MG63 (cell line): ENCODE results near the gene HGF. TPM values are rescaled to one million over a fixed set of nuclear protein-coding genes. Genes with fewer than 3 reads are reported as not detected.
"Not testable (repeated sequence)": the region's sequence is repeated elsewhere in the genome, so short reads cannot be mapped to it uniquely, and the experiment has no call there.

ENCODE experiments used
- DNase-seq: peaks from one replicate; pipeline ENCODE4 v3.0.0-alpha.2; 2020
- H3K27me3 ChIP-seq: fragments of 250-450 bp; sonication (Bioruptor Pico); 2 replicates; pipeline ENCODE4 v1.5.1; 2020; ENCODE audit warnings: mild to moderate bottlenecking, moderate library complexity
- H3K36me3 ChIP-seq: fragments of 250-450 bp; sonication (Bioruptor Pico); 2 replicates; pipeline ENCODE4 v1.5.1; 2020; ENCODE audit warnings: mild to moderate bottlenecking, moderate library complexity
- H3K4me3 ChIP-seq: fragments of 250-450 bp; sonication (Bioruptor Pico); 2 replicates; pipeline ENCODE4 v1.5.1; 2020; ENCODE audit warnings: mild to moderate bottlenecking, moderate library complexity
- H3K9me3 ChIP-seq: fragments of 250-450 bp; sonication (Bioruptor Pico); 2 replicates; pipeline ENCODE4 v1.5.1; 2020; ENCODE audit warnings: mild to moderate bottlenecking, moderate library complexity
- total RNA-seq: library from RNA; depleted of rRNA; stranded (reverse); fragments of >200 nt; shearing (Covaris generic); gene quantifications from 2 replicates; pipeline ENCODE4 v1.2.3, GENCODE V29; 2014; ENCODE audit warnings: low replicate concordance; rRNA removed

Gene HGF
- 41.0 and 50.8 TPM in 2 replicates for total RNA-seq

DNA sequence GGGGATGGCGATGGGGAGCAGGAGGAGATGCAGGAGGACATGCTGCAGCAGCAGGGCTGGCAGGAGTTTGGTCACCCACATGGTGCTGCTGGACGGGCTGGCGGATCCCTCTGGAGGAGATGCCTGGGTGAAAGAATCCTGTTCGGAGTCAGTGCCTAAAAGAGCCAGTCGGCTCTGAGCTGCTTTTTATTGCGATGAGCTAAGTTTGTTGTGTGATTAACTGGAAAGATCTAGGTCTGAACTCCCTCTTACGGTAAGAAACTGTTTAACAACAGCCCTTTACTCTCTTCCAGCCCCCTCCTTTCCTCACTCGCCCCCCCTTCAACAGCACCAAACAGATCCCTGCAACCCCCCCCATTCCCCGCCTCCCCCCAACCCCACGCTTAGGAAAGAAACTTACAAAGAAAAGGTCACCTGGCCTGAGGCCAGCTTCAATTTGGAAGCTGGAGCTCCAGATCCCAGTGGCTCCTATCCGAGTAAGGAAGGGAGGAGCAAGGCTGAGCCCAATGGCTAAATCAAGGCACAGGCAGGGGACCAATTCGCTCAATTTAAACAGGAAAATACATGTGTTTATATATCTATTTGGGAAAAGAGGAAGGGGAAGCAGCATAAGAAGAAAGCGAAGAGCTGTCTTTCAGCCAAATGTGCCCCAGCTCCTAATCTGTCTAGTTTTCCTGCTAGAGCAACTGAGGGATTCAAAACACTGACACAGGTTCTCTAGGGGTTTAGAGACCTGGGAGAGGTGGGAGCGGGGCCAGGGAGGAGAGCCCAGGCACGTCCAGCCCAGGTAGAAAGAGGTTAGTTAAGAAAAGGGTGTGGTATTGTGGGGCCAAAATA lies at the start of gene HGF:
Gene HGF (minus strand): TSS at position 157 of the 837 bp plus-strand sequence. CDS start 76 bp downstream, at position 81.
- H3K36me3 ChIP-seq, result peaks cover 7% of the 10 kb centered on the region
- H3K9me3 ChIP-seq, result no peaks in the 10 kb centered on the region
- no peaks in the 10 kb centered on the region for H3K27me3 ChIP-seq
- peak; percentile 75 for DNase-seq
- peak within 1 kb of the TSS; percentile 60 for H3K4me3 ChIP-seq

DNA sequence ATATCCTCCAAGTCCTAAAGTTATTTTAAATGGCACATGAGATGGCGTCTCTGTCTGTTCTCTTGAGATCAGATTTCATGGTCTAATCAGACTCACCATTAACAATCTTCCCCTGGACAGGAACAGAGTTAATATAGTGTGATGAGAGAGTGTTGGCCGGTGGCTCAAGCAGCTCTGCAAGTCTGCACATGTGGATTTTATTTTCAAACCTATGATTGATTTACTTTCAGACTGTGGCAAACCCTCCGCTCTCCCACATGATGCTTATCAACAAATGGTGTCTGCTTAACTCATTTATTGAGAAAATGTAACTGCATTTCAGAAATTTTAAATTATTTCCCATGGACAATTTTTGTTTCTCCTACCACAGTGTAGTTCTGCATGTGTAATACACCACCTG lies 46.5 kb upstream of the HGF start:
- no peak for DNase-seq
- Histone ChIP-seq H3K36me3 (no peaks in the 10 kb centered on the region), H3K9me3 (no peaks in the 10 kb centered on the region), H3K27me3 (no peaks in the 10 kb centered on the region), H3K4me3 (no peak overlapping the region)

DNA sequence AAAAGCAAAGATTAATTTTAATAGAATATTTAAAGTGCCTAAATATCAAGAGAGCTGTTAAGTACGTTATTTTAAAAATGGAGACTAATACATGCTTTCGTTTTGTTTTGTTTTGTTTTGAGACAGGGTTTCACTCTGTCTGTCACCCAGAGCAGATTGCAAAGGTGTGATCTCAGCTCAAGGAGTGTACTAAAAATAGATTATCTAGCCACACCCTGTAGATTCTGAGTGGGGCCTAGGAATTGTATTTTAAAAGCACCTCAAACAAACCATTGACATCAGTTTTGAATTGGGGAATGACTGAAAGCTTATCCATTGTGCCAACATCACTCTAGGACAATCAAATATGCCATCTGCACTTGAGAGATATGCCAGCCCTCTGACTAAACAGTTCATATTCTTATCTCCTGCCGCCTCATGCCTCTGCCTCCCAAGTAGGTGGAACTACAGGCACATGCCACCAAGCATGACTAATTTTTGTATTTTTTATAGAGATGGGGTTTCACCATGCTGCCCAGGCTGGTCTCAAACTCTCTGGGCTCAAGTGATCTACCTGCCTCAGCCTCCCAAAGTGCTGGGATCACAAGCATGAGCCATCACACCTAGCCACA lies 43.1 kb upstream of the HGF start:
- not testable (repeated sequence) for H3K9me3 ChIP-seq, DNase-seq

DNA sequence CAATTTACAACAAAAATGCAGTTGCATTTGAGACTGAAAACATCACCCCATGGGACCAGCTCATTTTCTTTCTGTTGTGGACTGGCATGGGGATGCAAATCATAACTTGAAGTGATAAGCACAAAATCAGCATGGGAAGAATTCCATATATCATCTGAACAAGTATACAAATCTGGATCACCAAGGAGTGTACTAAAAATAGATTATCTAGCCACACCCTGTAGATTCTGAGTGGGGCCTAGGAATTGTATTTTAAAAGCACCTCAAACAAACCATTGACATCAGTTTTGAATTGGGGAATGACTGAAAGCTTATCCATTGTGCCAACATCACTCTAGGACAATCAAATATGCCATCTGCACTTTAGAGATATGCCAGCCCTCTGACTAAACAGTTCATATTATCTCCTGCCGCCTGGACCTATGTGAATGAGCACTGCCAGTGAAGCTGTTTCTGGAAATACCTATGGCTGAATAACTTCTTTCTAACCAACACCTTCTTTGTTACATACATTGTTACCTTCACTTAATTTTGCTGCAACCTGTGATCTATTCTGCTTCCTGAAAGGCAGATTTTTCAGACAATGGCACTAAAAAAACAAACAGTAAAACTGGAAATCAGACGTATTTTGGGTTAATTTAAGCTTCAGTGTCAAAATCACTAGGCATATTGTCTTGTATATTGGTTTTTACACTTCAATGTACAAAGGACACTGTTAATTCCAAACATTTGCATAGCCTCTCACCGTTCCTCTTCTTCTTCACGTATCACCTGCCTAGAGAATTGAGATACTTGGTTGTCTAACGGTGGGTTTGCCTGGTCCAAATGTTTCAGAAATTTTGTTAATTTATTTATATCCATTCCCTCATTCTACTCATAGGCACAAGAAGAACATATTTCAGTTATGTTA lies 42.4 kb upstream of the HGF start:
- H3K9me3 ChIP-seq, result no peaks in the 10 kb centered on the region

More for the DNA sequence above, 43.1 kb upstream of the HGF start:
- H3K36me3 ChIP-seq, H3K4me3 ChIP-seq, H3K27me3 ChIP-seq: not testable (repeated sequence)

DNA sequence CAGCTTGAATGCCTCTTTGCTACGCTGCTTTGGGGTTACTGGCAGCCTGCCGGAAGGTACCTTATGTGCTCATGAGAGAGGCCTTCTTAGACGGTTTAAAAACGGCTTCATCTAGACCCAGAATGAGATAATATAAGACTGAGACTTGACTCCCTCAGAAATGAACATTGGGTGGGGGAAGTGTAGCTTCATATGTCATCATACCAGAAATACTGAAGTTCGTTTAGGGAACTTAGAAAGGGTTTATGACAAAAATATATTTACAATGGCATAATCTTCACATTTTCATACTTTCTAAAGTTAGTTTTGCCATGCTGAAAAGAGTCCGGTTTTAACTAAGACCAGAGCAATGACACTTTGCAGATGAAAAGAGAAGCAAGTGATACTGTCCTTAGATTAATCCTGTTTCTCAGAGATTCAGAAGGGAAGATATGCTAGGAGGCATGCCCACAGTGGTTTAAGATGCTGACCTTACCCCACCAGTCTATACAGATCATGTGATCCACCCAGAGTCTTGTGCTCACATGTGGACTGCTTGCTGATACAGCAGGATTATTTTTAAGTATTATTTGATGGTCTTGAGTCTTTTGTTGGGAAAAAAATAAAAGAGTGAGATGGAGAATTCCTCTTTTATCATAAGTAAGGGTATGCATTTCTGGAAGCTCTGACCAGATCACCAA lies 40.8 kb upstream of the HGF start:
- Histone ChIP-seq H3K36me3 (no peaks in the 10 kb centered on the region), H3K4me3 (no peak overlapping the region)

More for the DNA sequence above, 42.4 kb upstream of the HGF start:
- Histone ChIP-seq H3K4me3 (no peak overlapping the region), H3K27me3 (no peaks in the 10 kb centered on the region), H3K36me3 (no peaks in the 10 kb centered on the region)
- no peak for DNase-seq

DNA sequence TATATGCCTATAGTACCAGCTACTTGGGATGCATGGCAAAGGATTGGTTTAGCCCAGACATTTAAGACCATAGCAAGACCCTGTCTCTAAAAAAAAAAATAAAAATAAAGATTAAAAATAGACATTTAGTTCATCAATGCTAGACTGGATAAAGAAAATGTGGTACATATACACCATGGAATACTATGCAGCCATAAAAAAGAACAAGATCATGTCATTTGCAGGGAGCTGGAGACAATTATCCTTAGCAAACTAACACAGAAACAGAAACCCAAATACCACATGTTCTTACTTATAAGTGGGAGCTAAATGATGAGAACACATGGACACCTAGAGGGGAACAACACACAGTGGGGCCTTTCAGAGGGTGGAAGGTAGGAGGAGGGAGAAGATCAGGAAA lies 38.5 kb upstream of the HGF start:
- not testable (repeated sequence) for H3K4me3 ChIP-seq, H3K36me3 ChIP-seq, H3K27me3 ChIP-seq, H3K9me3 ChIP-seq, DNase-seq

More for the DNA sequence above, 40.8 kb upstream of the HGF start:
- Histone ChIP-seq H3K27me3 (no peaks in the 10 kb centered on the region), H3K9me3 (no peaks in the 10 kb centered on the region)
- DNase-seq, result no peak

DNA sequence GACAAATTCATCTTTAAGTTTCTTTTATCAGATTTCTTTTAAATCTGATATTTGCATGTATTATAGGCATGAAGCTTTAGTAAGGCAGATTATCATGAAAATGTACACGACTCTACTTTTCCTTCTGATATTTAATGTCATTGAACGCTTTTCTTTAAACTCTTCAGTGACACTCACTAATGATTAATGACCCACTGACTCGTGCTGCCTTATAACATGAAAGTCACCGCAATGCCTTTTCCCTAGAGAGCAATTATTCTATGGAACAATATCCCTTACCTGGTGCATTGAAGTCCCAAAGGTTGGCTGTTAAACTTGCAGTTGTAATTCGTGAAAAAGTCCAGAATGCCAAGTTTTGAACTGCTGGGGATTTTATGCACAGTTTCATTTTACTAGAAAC lies 33.4 kb upstream of the HGF start:
- H3K4me3 ChIP-seq, result no peak overlapping the region
- no peaks in the 10 kb centered on the region for H3K27me3 ChIP-seq
- no peaks in the 10 kb centered on the region for H3K9me3 ChIP-seq
- no peaks in the 10 kb centered on the region for H3K36me3 ChIP-seq
- no peak for DNase-seq

DNA sequence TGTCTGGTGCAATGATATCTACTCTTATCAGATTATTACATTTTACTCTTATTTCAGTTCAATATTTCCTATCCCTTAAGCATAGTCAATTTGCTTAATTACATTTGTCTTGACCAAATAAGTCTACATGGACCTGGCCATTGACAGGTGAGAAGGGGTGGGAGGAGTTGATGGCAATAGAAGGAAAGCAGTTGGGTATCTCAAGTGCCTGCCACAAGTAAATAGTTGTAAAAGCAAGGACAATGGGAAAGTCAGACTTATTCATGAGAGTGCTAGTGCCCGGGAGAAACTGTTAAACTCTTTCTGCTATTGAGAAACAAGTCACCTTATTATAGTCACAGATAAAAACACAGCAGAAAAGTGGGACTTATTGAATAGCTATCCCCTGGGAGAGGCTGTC lies 32.4 kb upstream of the HGF start:
- Histone ChIP-seq H3K36me3 (no peaks in the 10 kb centered on the region), H3K4me3 (no peak overlapping the region), H3K9me3 (no peaks in the 10 kb centered on the region), H3K27me3 (no peaks in the 10 kb centered on the region)
- DNase-seq, result no peak

DNA sequence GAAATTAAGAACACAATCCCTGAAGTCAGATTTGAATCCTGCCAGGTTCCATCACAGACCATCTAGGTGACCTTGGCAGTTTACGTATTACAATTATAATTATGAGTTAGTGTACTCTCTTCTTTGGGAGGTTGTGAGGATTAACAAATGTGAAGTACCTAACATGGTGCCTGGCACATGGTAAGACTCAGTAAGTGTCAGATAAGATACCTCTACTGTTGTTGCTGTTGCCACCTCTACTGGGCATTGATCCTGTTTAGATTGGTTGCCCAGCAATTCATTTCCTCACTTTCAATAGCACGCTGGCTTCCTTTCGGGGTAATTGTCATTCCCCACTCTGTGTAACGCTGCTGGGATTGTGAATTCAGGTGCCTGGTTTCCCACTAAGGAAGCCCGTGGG lies 31.7 kb upstream of the HGF start:
- no peaks in the 10 kb centered on the region for H3K9me3 ChIP-seq
- no peaks in the 10 kb centered on the region for H3K27me3 ChIP-seq
- no peaks in the 10 kb centered on the region for H3K36me3 ChIP-seq
- H3K4me3 ChIP-seq, result no peak overlapping the region
- DNase-seq, result no peak

DNA sequence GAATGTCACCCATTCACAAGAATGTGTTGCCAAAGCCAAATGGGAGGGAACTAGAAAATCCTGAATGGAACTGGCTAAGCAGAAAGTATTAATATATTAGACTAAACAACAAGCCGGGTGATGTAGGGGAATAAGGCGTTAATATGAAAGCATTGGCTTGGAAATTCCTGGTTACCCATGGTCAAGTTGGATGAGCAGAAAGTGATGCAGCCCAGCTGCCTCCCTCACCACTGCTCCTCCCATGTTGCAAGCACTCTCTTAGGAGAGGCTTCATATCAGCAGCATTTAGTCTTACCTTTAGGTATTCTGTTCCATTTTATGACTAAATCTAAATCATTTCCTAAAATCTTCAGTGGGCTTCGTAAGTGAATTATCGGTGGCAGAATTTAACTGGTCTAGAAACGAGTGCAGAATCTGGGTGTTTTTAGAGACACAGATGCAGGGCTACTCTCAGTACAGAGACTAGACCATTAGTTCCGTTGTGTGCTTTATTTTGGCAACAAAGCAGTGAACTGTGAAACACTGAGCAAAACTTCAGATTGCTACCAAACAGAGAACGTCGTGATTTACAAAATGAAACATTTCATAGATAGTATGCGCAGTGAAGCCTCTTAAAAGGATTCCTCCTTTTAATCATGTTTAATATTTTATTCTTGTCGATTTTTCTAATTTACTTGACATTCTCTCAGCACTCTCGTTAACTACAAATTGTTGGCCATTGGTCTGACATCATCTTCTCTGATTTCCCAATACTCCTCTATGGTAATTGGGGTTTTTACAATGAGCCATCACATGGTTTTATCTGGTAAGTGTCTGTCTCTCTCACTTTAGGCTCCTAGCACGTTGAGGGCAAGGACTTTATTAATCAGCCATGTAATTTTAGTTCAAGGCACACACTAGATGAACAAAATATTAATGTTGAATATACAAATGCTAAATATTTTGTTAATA lies 22.0 kb upstream of the HGF start:
- H3K36me3 ChIP-seq, result no peaks in the 10 kb centered on the region
- no peaks in the 10 kb centered on the region for H3K27me3 ChIP-seq
- DNase-seq, result no peak
- H3K9me3 ChIP-seq, result no peaks in the 10 kb centered on the region
- no peak overlapping the region for H3K4me3 ChIP-seq

DNA sequence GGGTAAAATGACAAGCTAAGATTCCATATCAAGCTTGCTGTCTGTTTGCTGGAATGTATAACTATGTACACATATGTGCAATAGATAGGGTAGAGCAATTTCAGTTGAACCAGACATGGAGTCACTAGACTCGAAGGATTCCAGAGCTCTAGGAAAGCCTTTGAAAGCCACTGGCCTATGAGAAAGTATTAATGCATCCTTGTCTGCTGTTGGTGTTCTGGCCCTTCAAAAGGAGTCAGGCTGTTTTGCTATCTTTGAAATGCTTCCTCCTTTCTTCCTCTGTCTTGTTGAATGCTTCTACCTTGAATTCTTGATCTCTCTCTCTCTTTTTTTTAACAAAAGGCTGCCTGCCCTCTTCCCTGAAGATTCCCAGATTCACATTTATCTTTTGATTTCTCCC lies 20.8 kb upstream of the HGF start:
- Histone ChIP-seq H3K4me3 (no peak overlapping the region), H3K9me3 (no peaks in the 10 kb centered on the region), H3K36me3 (no peaks in the 10 kb centered on the region), H3K27me3 (no peaks in the 10 kb centered on the region)
- DNase-seq, result no peak

DNA sequence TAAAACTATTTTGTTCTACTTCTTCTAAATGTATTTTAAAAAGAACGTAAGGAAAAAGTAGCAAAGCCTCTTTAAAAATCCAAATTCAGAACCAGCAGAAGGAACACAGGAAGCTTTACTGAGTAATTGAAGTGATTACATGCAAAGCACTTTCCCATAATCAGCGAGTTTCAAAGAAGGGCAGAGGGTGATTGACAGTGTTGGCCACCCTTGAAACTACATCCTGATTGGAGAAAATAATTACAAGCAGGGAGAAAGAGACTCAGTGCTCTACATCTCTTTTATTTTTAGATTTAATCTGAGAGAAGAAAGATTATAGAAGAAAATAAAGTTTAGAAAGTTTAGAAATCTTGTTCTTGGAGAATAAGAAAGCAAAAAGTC lies 20.3 kb upstream of the HGF start:
- Histone ChIP-seq H3K27me3 (no peaks in the 10 kb centered on the region), H3K9me3 (no peaks in the 10 kb centered on the region), H3K36me3 (no peaks in the 10 kb centered on the region), H3K4me3 (no peak overlapping the region)
- DNase-seq, result no peak

DNA sequence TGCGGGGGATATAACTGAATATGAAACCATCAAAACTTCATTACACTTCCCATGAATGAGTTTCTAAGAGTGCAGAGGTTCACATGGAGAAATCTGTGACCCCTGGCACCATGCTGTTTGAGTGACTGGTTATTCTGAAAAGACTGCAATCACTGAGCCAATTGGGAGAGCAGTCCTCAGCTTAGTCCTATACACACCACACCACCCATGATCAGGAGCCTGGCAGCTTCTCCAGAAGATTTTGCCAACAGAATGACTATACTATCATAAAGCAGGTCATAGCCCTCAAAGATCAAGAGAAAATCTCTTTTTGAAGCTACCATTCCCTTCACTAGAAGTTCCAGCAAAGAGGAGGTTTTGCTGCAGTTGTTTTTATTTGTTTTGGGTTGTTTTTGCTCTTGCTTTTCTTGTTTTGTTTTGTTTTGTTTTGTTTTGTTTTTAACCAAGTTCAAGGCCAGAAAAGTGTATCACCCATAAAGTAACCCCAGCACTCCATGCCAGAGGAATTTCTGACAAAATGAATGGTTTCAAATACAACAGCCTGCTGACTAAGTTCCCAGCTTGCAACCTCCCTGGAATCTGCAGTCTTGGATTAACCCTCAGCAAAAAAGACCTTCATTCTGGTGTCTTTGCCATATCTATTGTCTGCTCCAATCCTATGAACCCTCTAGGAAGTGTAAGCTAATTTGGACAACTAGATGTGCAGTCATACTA lies 19.7 kb upstream of the HGF start:
- Histone ChIP-seq H3K27me3 (no peaks in the 10 kb centered on the region), H3K9me3 (no peaks in the 10 kb centered on the region), H3K4me3 (no peak overlapping the region), H3K36me3 (no peaks in the 10 kb centered on the region)
- peak; percentile 65 for DNase-seq

DNA sequence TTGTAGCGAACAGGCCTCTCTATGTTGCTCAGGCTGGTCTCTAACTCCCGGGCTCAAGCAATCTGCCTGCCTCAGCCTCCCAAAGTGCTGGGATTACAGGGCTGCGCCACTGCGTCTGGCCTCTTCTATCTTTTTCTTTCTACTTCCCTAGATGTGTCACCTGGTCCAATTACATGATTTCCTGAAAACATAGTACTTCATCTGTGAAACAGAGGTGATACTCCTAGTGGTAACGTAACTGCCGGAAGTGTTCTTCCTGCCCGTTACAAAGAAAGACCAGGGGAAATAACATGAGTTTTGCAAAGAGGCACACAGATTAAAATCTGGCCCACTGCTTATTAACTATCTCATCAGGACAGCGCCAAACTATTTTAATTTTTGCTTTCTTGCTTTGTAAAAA lies 18.4 kb upstream of the HGF start:
- no peak for DNase-seq
- no peak overlapping the region for H3K4me3 ChIP-seq
- no peaks in the 10 kb centered on the region for H3K36me3 ChIP-seq
- H3K27me3 ChIP-seq, result no peaks in the 10 kb centered on the region
- H3K9me3 ChIP-seq, result no peaks in the 10 kb centered on the region

DNA sequence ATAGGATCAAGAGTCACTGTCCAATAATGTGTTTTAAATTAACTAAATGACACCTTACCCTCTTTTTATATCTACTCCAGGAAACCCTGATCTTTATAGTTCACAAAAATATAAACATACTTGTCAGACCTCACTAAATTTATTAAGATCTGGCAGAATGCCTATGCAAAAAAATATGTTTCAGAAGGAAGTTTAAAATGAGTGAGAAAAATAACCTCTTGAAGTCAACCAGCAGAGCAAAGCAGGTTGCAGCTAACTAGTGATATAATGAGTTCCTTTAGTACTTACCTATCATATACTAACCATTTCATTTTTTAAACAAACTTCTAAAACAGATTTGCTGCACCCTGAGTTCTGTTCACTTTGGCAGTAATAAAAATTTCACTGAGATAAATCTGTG lies 14.0 kb upstream of the HGF start:
- DNase-seq, result no peak
- no peak overlapping the region for H3K4me3 ChIP-seq
- H3K9me3 ChIP-seq, result no peaks in the 10 kb centered on the region
- no peaks in the 10 kb centered on the region for H3K27me3 ChIP-seq
- no peaks in the 10 kb centered on the region for H3K36me3 ChIP-seq
